Right renal cortex interstitium (tissue), 3 donors: Measurements from ENCODE around the gene GSG1. TPM values are rescaled to one million over a fixed set of nuclear protein-coding genes. Genes with fewer than 3 reads are reported as not detected.

Source experiments
- DNase-seq, 3 donors: peaks; one replicate each; pipeline ENCODE4 v3.0.0-alpha.2; 2013; ENCODE audit warnings: low read depth in 3 of 3, low spot score in 2 of 3
- polyA plus RNA-seq, 3 donors: library from polyadenylated mRNA; unstranded; fragments of 120-200 nt; gene quantifications; one replicate each; pipeline ENCODE4 v1.2.1, GENCODE V29; 2013; ENCODE audit not compliant: insufficient read length in 3 of 3

Gene GSG1
- polyA plus RNA-seq, 3 donors: 0.43 to 0.90 (median 0.61) TPM

DNA sequence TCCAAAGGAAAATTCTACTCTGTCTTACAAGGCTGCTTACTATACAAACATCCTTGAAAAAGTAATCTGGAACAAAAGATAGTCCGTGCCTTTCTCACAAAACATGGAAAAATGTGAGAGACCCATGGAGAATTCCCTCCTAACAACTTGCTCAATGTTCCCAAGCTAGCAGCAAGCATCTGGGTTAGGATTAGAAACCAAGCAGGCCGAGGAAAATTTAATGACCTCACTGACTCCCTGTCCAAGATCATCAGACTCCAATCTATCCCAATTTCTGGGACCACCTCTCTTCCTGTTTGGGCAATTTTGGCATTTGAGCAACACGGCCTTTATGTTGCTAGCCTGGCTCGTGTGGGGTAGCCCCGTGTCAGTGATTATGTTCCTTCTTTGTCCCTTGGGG, 18.1 kb upstream of the GSG1 start:
- DNase-seq: no peak

- no peak for DNase-seq
Measured at GRCh38 chr12:13120413-13120812, 16.9 kb upstream of the GSG1 start.

DNA sequence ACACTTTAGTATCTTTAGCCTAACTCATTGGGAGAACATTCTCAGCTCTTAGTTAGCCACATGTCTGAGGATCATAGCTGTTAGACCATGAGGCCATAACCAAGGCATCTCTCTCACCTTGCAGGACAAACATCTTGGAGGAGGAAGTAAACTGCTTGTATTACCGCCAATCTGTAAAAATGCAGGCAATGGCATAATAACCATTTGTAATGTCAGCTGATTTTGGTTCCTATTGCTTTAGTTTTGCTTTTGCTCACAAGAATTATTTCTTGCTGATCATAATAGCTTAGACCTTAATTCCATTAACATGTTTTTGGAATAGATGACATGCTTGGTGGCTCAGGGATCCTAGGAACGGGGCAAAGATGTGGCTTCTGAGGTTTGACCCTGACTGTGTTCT, 16.4 kb upstream of the GSG1 start:
- no peak for DNase-seq

DNA sequence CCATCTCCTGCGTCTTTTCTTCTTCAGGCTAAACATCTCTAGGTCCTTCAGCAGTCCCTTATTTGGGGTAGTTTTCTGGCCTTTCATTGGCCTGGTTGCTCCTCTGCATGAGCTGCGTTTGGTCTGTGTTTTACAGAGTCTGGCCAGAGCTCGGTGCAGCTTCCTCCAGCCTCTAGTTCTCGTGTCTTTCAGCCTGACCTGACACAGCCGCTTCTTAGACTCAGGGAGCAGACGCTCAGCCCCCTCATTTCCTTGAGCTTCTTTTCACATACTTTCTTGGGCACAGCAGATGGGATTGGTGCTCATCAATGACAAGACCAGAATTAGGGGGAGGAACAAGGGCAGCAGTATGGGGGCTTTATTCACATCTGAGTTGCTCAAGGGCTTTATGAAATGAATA, 13.6 kb upstream of the GSG1 start:
- DNase-seq: no peak

GRCh38 chr12:13116259-13116658, 12.8 kb upstream of the GSG1 start:
- no peak for DNase-seq

DNA sequence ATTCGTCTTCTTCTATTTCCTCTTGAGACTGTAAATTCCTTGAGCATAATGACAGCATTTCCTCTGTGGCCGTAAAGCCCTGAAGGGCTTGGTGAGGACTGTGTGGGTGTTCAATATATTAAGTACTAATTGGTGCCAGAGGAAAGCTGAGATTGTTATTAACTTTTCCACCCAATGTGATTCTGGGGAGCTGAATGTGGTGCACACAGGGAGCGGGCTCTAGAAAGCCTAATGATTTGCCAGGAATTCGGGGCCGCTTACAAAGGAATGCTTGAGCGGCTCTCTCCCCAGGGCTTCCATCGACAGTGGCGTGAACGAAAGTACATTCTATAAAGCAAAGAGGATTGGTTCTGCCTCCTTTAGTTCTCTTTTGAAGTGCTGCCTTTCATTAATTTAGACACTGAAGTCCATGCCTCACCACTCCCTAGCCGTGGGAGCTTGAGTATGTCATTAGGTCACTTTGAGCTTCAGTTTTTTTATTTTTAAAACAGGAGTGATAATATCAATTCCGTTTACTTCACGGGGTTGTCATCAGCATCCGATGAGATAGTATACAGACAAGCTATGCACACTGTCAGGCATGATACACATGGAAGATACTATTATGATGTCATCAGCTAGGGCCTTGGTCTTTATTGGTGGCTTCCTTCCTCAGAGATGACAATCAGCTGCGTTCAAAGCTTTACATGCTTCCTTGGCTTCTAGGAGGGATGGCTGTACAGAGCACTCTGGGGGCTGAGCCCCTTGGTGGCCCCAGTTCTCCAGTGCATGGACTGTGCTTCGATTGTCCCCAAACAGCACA, 11.0 kb upstream of the GSG1 start:
- no peak for DNase-seq

- DNase-seq: no peak
Measured at GRCh38 chr12:13112968-13113367, 9.5 kb upstream of the GSG1 start.

DNA sequence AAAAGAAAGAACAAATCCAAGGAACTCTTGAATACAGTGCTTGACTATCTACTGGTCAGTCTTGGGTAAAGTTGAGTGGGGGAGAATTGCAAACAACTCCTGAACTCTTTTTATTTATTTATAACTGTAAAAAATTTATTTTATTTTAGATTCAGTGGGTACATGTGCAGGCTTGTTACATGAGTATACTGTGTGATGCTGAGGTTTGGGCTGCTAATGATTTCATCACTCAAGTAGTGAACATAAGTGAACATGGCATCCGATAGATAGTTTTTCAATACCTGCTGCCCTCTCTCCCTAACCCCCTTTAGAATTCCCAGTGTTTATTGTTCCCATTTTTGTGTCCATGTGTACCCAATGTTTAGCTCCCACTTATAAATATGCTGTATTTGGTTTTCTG, 3.2 kb upstream of the GSG1 start:
- DNase-seq: no peak

DNA sequence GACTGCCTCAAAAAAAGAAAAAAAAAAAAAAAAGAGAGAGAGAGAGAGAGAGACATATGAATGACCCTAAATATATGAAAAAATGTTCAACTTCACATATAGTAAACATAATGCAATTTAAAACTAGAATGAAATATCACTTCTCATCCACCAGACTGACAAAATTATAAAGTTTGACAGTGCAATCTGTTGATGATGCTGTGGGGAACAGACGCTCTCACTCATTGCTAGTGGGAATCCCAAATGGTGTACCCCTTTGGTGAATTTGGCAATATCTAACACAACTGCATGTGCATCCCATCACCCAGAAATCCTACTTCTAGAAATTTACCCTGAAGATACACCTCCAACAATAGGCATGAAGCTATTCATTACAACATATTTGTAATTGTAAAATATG, 2.3 kb upstream of the GSG1 start:
- no peak for DNase-seq

GRCh38 chr12:13104409-13104808, 942 bp upstream of the GSG1 start:
- DNase-seq: no peak

- no peak for DNase-seq
Measured at GRCh38 chr12:13102461-13103195, 839 bp downstream of the GSG1 start.

DNA sequence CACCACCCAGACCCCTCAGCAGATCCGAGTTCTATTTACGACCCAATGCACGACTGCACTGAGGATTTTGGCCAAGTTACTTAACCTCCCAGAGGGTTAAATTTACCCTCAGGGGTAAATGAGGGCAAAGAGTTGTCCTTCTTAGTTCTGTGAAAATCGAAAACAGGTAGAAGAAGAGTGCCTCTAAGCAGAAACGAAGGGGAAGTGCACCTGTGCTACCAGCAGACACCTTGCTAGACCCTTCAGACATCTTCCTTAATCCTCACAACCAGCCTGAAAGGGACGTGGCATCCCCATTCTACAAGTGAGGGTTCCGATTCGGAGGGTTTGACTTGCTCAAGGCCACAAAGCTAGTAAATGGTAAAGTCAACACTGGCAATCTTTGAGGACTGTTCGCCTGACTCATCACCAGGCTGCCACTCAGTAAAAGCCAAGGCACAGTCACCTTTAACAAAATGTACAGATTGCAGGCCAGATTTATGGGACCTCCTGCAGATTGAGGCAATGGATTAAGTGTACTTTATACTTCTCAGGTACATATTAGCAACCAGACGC, 1.6 kb downstream of the GSG1 start:
- DNase-seq: no peak

DNA sequence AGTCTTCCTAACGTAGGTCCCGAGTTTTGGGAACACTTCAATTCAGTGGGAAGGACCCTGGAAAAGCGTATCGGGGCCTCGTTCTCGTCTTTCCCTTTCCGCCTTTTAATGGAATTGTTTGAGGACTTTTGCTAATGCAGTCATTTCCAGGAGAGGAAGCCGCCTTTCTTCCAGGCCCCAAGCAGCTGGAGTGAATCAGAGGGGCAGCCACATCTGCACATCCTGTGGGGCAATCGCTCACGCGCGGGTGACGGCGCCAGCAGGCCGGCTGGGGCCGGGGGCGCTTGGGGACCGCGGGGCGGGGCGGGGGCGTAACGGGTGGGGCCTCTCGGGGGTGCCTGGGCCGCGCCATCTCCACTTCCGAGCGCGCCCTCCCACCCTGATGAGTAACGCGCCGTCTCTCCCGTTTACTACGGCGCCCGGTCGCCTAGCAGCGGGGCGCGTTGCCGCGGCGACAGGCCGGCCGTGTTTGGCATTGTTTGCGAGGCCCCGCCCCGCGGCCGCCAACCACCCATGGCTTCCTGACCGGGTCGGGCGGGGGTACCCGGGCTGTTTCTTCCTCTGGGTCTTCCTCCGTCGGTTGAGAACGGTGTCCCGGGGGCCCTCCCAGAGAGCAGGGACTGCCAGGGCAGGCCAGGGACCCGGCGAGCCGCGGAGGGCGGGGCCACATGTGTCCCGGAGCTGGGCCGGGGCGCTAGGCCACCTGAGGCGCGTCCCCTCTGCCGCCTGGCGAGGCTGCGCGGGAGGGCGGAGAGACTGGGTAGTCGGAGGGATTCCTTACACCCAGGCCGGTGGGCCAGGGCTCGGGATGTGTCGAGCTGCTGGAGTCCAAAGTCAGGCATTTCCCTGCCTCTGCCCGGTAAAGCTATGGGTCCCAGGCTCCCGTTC, 2.3 kb downstream of the GSG1 start:
- peak in 2 of 3 donors; percentile 84 to 87 for DNase-seq

DNA sequence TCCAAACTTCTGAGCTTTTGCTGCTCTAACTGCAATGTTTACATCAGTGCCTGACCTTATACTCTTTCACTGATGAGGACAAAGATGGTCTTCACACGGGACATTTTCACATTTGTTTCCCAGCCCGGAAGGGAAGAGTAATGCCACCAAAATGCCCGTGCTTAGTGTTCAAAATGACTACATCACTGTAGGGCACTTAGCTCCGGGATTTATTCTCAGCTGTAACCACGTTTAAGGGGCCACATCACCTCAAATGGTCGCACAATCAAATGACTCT, 2.9 kb downstream of the GSG1 start:
- no peak for DNase-seq

DNA sequence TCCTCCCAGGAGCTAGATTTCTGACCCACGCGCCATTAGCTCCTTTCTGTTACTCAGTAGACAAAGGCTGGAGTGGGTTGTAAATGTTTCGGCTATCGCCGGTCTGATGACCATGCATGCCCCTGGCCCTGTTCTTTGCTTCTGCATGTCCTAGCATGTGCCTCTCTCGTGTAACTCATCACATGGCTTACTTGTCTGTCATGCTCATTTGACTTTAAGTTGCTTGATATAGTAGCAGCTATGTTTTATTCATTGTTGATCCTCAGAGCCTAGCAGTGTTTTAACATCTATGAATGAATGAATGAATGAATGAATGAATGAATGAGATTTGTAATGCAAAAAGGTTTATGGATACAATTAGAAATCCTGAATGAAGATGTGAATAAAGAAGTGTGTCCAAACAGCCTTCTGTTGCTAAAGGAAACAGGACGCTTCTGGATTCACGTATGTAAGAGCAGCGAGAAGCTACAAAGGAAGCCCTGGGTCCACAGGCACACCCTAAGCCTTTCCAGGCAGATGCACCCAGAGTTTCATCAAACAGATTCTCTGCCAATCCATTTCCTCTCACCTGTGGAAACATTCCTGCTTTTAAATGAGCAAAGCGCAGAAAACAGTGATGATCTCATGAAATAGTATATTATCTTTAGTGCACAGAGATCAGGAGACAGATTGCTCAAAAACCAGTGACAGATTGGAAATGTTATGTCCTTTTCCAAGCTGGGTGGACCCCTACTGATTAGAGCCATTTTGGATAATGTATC, 3.4 kb downstream of the GSG1 start:
- DNase-seq: no peak

DNA sequence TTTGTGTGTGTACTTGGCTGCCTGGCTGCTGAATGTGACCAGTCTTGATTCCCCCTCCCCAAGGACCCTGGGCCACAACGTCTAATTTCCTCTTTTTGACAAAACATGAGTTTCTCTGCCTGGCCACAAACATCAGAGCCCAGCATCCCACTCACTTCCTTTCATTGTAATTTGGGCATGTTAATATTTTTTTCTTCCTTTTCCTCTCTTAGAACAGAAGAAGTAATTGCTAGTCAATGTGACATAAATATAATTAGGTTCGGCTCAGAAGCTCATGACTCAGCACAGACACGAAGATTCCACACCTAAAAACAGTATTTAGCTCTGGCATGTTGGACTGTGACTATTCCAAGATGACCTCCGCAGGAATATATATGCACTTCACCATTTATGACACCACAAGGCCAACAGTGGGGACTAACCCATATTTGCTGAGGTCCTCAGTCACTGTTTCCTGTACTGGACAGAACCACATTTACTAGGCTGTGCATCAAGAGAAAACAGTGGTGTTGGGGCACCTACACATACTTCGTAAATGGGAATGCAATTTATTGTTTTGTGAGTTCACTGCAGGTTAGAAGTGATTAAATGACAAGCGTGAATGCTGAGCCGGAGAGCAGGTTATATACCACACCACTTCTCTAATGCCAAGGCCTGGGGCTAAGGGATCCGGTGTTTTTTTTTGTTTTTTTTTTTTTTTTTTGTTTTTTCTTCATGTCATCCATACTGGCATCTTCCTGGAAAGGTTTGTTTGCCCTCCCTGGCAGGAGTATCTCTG, 4.2 kb downstream of the GSG1 start:
- no peak for DNase-seq

DNA sequence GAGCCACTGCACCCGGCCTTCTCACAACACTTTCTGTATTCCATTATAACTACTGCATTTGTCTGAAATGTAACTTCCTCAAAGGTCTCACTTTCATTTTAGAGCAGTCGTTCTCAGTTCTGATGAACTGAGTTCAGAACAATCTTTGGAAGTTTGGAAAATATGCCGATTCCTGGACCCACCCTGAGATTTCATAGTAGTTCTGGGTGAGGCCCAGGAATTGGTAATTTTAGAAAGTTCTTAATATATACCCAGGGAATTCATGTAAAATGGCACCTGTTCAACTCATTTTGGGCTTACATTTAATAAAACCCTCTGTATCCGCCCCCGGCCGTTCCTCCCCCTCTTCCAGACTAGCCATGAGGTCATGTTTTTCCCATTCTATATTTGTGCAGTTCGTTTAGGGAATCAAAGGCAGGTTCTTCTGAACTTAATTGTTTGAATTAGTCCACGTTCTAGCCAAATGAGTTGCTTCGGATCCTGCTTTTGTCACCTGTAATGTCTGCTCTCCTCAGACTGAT, 5.9 kb downstream of the GSG1 start:
- DNase-seq: no peak

GRCh38 chr12:13095266-13095995, 8.0 kb downstream of the GSG1 start:
- DNase-seq: no peak

DNA sequence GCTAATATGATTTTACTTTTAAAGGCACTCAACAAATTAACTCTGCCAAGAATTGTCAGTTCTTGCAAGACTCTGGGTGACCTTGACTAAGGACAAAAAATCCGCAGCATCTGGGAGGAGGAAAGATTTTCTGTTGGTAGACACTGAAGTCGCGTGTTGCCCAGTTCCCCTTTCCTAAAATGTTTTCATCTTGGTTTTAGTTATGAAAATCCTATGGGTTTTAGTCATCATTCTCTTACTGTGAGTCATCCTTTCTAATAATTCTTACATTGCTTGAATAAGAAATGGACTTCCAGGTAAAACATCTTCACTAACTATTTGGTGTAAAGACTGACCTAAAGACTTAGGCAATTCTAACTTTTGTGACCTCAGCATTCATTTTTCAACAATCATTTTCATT, 9.1 kb downstream of the GSG1 start:
- DNase-seq: no peak
